ENCODE results near the gene ARG1.

GRCh38 chr6:131552572-131552971 lies 20.5 kb upstream of the ARG1 start:
- TF ChIP-seq FOXJ3 (CRISPR knock-in tag; IDR thresholded peaks at IDR 0.05) (no peak), POLR2AphosphoS5 (IDR thresholded peaks at IDR 0.05; ENCODE audit: low read depth, low read length) (no peak), REST (IDR thresholded peaks at IDR 0.05; ENCODE audit: low read depth, low read length) (no peak), NRF1 (IDR thresholded peaks at IDR 0.05; ENCODE audit: low read depth, low read length) (no peak), NFIC (IDR thresholded peaks at IDR 0.05; ENCODE audit: borderline replicate concordance) (no peak), SIN3A (IDR thresholded peaks at IDR 0.05; ENCODE audit: borderline replicate concordance, low read depth, low read length) (no peak), CHD2 (IDR thresholded peaks at IDR 0.05; ENCODE audit: low read length, partially characterized antibody) (no peak), RFX5 (IDR thresholded peaks at IDR 0.05; ENCODE audit: low read length) (no peak), MXI1 (IDR thresholded peaks at IDR 0.05; ENCODE audit: low read depth, low read length) (no peak), FOXM1 (IDR thresholded peaks at IDR 0.05; ENCODE audit: low read depth) (no peak), JUND (IDR thresholded peaks at IDR 0.05) (no peak), SMC3 (IDR thresholded peaks at IDR 0.05; ENCODE audit: low read depth, low read length) (no peak)
- TF ChIP-seq, protein P1, sequence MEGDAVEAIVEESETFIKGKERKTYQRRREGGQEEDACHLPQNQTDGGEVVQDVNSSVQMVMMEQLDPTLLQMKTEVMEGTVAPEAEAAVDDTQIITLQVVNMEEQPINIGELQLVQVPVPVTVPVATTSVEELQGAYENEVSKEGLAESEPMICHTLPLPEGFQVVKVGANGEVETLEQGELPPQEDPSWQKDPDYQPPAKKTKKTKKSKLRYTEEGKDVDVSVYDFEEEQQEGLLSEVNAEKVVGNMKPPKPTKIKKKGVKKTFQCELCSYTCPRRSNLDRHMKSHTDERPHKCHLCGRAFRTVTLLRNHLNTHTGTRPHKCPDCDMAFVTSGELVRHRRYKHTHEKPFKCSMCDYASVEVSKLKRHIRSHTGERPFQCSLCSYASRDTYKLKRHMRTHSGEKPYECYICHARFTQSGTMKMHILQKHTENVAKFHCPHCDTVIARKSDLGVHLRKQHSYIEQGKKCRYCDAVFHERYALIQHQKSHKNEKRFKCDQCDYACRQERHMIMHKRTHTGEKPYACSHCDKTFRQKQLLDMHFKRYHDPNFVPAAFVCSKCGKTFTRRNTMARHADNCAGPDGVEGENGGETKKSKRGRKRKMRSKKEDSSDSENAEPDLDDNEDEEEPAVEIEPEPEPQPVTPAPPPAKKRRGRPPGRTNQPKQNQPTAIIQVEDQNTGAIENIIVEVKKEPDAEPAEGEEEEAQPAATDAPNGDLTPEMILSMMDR (IDR thresholded peaks at IDR 0.05), result no peak
- TF ChIP-seq, protein P2, sequence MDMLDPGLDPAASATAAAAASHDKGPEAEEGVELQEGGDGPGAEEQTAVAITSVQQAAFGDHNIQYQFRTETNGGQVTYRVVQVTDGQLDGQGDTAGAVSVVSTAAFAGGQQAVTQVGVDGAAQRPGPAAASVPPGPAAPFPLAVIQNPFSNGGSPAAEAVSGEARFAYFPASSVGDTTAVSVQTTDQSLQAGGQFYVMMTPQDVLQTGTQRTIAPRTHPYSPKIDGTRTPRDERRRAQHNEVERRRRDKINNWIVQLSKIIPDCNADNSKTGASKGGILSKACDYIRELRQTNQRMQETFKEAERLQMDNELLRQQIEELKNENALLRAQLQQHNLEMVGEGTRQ (IDR thresholded peaks at IDR 0.05; ENCODE audit: borderline replicate concordance, low read depth, low read length), result no peak
